C4-2B (cell line): Measurements from ENCODE around the gene MAGI2.

ENCODE experiments used
- H3K27ac ChIP-seq: fragments of 450-650 bp; 2 replicates; pipeline ENCODE4 v1.5.1; 2017
- CTCF ChIP-seq: fragments of 450-650 bp; conservative IDR thresholded peaks from 2 replicates; pipeline ENCODE4 v1.5.1; 2017; ENCODE audit warnings: mild to moderate bottlenecking
- ZFX ChIP-seq: fragments of 450-650 bp; IDR thresholded peaks from 2 replicates; pipeline ENCODE4 v1.6.1; 2017

MAGI2 gene

DNA sequence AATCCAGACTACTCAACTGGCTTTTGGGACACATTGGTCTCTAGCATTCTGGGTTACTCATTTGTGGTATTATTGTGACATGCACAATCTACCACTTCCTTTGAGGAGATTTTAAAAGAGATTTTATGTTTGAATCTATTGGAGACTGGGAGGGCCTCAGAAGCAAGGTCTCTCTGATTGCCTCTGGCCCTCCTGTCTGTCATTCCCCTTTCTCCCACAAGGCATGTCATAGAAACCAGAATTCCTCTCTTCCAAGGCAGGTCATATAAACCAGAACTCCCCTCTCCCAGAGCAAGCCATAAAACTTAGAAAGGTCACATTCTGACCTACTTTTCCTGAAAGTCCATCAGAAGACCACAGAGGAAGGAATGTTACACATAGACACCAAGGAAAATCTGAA lies 877.2 kb downstream of the MAGI2 start:
- no peak for TF ChIP-seq ZFX
- no peak for TF ChIP-seq CTCF
- H3K27ac ChIP-seq: no peak overlapping the region

DNA sequence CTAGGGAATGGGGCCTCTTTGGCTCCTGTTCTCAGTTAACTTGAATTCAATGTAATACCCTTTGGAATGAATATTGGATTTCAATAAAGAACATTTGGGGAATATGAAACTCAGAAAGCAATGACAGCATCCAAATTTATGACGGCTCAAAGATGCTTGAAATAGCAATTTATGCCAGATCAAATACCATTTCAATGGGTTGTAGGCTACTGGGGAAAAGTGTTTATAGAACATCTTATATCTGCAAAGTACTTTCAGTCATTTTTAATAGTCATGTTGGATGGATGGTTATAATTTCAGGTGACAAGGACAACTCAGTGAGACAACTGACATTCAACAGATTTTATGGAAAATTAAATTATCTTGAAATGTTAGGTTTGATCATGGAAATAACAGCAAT lies 882.2 kb downstream of the MAGI2 start:
- no peak for TF ChIP-seq ZFX
- TF ChIP-seq CTCF: no peak
- H3K27ac ChIP-seq: no peak overlapping the region

GRCh38 chr7:78568690-78569089 lies 884.8 kb downstream of the MAGI2 start:
- H3K27ac ChIP-seq: no peak overlapping the region
- TF ChIP-seq CTCF (no peak), ZFX (no peak)

DNA sequence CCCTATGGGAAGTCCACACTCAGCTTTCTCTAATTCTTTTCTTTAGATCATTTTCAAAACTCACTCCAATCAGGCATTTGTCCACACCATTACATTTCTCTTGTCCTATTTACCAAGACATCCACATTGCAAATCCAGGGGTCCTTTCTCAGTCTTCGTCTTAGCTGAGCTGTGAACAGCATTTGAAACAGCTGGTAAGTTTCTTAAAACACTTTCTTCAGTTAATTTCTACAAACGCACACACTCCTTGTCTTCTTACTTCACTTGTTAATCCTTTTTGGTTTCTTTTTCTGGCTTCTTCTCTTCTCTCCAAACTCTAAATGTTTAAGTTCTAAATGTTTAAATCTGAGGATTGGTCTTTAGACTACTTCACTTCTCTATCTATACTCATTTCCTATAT lies 885.6 kb downstream of the MAGI2 start:
- no peak overlapping the region for H3K27ac ChIP-seq
- TF ChIP-seq ZFX: no peak
- no peak for TF ChIP-seq CTCF

- TF ChIP-seq ZFX (no peak), CTCF (no peak)
- no peak overlapping the region for H3K27ac ChIP-seq
Observed at GRCh38 chr7:78565784-78566183, 887.7 kb downstream of the MAGI2 start.

DNA sequence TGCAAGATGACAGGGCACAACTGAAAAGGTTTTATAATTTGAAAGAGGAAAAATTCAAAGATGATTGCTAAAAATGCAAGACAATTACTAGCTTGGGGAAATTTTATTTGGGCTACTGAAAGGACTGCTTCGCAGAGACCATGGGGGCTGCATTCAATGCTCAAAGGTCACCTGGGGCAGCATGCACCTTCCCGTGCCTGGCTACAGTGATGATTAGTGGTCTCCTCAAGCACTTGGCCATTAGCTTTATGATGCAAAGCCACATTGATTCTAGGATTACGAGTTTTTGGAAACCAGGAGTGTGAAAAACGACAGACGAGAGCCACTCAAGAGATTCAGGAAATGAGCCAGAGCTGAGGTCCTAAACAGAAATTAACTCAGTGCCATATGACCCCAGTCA lies 890.3 kb downstream of the MAGI2 start:
- TF ChIP-seq ZFX: no peak
- TF ChIP-seq CTCF: no peak
- H3K27ac ChIP-seq: no peak overlapping the region

GRCh38 chr7:78562191-78562590 lies 891.3 kb downstream of the MAGI2 start:
- no peak overlapping the region for H3K27ac ChIP-seq
- TF ChIP-seq CTCF (no peak), ZFX (no peak)
